ENCODE measurements around the gene FZD2.
"Not testable (repeated sequence)": the region's sequence is repeated elsewhere in the genome, so short reads cannot be mapped to it uniquely, and the experiment has no call there.

FZD2 gene

GRCh38 chr17:44556832-44557606 lies at the start of gene FZD2:
Gene FZD2 (plus strand): TSS chr17:44557484. CDS start chr17:44557689, 205 bp downstream.
- peak; percentile 89 for DNase-seq (ENCODE audit: low read depth)

- not testable (repeated sequence) for DNase-seq (ENCODE audit: low read depth)
These were observed 45.8 kb upstream of the FZD2 start for GRCh38 chr17:44511241-44512134.

- DNase-seq (ENCODE audit: low read depth): no peak
These were observed 39.3 kb upstream of the FZD2 start for GRCh38 chr17:44518032-44518431.

GRCh38 chr17:44522883-44523671 lies 34.2 kb upstream of the FZD2 start:
- no peak for DNase-seq (ENCODE audit: low read depth)

DNA sequence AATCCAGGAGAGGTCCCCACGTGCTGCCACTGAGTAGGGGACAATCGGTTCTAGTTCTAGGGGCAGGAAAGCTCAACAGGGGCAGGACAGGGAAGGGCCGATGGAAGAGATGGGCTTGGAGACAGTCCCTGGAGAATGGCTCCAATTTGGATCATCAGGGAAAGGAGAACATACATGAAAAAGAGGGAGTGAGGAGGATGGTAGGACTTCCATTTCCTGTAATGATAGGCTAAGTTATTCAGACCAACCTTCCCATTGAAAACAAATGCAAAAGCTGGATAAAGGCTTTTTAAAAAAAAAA lies 33.7 kb upstream of the FZD2 start:
- DNase-seq (ENCODE audit: low read depth): no peak

GRCh38 chr17:44527102-44527501 lies 30.2 kb upstream of the FZD2 start:
- no peak for DNase-seq (ENCODE audit: low read depth)

DNA sequence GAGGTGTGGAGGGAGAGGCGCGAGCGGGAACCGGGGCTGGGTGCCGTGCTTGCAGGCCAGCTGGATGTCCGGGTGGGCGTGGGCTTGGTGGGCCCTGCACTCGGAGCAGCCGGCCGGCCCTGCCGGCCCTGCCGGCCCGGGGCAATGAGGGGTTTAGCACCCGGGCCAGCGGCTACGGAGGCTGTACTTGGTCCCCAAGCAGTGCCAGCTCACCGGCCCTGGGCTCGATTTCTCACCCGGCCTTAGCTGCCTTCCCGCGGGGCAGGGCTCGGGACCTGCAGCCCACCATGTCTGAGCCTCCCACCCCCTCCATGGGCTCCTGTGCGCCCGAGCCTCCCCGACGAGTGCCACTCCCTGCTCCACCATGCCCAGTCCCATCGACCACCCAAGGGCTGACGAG lies 29.3 kb upstream of the FZD2 start:
- DNase-seq (ENCODE audit: low read depth): no peak

GRCh38 chr17:44529864-44530263 lies 27.4 kb upstream of the FZD2 start:
- no peak for DNase-seq (ENCODE audit: low read depth)

GRCh38 chr17:44530896-44531418 lies 26.3 kb upstream of the FZD2 start:
- DNase-seq (ENCODE audit: low read depth): no peak

DNA sequence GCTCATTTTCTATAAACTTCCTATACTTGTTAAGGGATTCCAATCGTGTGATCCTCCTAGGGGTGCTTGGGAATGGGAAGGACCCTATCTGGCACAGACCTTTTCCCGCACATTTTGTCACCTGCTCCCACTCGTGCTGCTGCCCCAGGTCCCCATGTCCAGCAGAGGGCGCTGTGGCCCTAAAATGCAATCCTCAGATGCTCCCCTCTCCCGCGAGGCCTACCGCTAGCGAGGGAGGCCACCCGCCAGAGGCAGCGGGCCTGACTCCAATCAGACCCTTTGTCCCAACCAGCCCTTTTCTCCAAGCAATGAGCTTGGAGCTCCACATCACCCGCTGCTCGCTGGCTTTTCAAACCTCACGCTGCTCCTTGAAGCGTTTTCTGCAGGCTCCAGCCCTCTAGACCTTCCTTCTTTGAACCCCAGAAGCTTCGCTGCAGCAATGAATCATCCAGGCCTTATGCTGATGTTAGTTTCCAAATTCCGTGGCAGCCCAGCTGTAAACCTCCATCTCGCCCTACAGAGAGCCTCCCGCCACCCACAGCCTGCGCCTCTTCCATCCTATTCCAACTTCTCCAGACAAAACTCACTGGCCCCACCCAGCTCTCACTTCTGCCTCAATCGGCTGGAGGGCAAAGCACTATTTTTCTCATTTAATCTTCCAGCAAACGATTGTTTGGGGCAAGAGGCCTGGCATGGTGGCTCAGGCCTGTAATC lies 23.6 kb upstream of the FZD2 start:
- peak; percentile 77 for DNase-seq (ENCODE audit: low read depth)

GRCh38 chr17:44536090-44536953 lies 21.0 kb upstream of the FZD2 start:
- no peak for DNase-seq (ENCODE audit: low read depth)

GRCh38 chr17:44537922-44538321 lies 19.4 kb upstream of the FZD2 start:
- DNase-seq (ENCODE audit: low read depth): not testable (repeated sequence)

- no peak for DNase-seq (ENCODE audit: low read depth)
These were observed 17.6 kb upstream of the FZD2 start for GRCh38 chr17:44539673-44540072.

- no peak for DNase-seq (ENCODE audit: low read depth)
These were observed 16.8 kb upstream of the FZD2 start for GRCh38 chr17:44540246-44541084.

DNA sequence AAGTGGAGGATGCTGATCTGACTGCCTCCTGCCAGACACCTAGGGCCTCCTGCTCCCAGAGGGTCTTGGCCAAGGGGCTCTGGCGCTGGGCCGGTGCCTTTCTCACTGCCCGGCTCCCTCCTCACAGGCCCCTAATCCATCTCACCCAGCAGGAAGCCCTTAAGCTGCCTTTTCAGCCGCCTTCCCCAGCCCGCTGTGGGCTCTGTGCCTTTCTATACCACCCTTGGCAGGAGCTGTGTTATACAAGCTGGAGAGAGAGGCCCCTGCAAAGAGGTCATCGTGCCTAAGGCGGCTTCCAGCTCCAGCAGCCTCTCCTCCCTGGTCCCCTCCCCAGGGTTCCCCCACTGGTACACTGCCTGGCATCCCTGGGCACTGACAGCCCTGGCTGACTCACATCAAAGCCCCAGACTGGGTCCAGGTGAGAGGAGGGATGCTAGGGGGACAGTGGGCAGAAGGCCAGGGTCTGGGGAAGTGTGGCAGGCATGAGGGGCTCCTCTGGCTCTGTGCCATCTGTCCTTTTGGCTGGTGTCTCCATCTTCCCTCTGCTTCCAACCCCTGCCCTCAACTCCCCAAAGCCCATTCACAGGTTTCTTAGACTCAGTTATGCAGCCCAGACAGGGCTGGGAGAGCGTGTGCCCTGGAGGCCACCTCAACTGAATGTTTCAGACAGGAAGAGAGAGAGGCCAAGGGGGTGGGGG lies 15.3 kb upstream of the FZD2 start:
- DNase-seq (ENCODE audit: low read depth): no peak

DNA sequence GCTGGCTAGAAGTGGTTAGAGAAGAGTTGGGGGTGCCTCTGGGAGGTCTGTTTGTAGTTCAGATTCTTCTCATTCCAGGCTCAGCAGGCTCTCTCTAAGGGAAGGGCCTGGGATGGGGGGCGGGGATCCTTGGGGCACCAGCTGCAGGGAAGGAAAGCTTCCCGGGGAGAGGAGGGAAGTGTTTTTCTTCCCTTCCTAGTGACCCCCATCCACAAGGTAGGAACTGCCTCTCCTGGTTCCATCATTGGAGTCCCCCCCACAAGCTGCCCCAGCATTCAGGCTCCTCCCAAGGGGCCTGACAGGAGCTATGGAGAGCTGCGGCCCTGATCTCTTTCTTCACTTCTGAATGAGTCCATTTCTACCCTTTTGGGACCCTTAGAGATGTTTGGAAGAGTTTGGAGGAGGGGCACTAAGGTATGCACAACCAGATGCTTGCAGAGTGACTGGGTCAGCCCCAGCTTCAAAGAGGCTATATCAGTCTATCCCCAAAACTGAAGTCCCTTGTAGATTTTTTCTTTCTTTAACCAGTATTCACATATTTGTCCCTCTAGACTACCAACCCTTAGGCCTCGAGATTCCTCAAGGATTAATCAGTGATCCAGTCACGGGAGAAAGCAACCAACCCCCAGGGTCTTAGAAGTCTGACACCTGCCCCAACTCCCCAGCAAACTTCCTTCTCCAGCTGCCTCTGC lies 13.9 kb upstream of the FZD2 start:
- DNase-seq (ENCODE audit: low read depth): peak; percentile 86

DNA sequence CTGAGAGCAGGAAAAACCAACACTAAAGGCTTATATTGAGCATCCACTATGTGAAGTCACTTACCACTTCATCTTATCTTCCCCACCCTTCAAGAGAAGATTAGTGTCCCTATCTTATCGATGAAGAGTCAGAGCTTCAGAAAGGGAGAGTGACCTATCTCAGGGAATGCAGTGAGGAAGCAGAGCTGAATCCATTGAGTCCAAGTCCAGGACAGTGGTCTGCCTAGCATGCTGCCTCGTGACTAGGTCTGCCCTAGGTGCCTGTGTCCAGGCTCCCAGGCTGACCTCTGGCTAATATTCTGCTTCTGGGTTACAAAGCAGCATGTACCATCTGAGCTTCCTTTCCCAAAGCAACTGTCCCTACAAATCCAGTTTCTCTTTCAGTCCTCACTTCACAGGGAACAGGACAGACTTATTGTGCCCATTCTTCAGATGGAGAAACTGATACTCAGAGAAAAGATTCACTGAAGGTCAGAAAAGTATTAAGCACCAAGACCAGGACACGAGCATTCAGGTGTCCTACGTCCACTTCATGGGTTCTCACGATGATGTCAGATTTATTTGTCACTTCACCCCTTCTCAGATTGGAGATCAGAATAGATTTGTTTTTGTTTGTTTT lies 13.3 kb upstream of the FZD2 start:
- no peak for DNase-seq (ENCODE audit: low read depth)
